Subcutaneous adipose tissue (tissue), 4 donors: Measurements from ENCODE around the gene HAGH. TPM values are rescaled to one million over a fixed set of nuclear protein-coding genes. Genes with fewer than 3 reads are reported as not detected.

Experiments used
- CTCF ChIP-seq: fragments of 450-650 bp; IDR thresholded peaks from one replicate; pipeline ENCODE4 v1.5.1; 2016; ENCODE audit warnings: low read depth, mild to moderate bottlenecking, control low read depth, antibody characterized with exemption, moderate library complexity
- total RNA-seq, 4 donors: library from RNA; depleted of rRNA; stranded (reverse); fragments of >200 nt; gene quantifications; one replicate each; pipeline ENCODE4 v1.1.0, GENCODE V29; 2016

Gene HAGH
- total RNA-seq, 4 donors from 2014 or later = 50.4 to 121 (median 108) TPM

GRCh38 chr16:1778200-1779179, 48.1 kb downstream of the HAGH start:
- no peak for TF ChIP-seq CTCF

DNA sequence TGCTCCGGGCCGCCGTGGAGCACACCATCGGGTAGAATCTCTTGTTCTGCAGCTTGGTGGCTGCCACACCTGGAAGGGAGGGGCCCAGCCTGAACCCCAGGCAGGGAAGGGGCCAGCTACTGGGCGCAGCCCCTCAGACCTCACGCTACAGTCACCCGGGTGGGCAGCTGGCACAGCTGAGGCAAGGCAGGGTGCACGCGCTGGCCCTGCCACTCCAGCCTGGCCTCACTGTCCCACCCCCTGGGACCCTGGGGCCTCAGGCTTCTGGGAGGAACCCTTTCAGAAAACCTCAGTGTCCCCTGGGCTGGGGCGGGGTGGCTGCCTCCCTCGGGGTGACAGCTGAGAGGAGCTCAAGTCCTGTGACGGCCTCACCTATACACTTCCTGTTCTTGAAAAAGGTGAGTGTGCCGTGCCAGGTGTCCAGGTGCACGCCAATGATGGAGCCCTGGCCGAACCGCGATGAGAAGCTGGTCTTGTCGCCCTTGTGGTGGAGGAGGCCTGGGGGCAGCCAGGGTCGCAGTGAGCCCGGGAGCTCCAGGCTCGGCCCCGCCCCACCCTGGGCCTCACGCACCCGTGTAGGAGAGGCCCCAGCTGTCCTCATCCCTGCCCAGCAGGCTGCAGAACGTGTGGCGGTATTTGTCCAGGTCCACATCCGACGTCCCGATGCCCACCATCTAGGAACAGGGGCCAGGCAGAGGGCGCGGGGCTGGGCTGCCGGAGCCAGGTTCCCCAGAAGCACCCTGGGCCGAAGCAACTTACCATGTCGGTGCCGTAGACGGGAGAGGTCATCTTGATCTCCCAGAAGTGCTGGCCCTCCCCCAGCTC, 49.0 kb downstream of the HAGH start:
- TF ChIP-seq CTCF = no peak

- TF ChIP-seq CTCF = no peak
Observed at GRCh38 chr16:1776991-1777374, 49.6 kb downstream of the HAGH start.

- TF ChIP-seq CTCF = no peak
Observed at GRCh38 chr16:1776672-1776955, 50.0 kb downstream of the HAGH start.

DNA sequence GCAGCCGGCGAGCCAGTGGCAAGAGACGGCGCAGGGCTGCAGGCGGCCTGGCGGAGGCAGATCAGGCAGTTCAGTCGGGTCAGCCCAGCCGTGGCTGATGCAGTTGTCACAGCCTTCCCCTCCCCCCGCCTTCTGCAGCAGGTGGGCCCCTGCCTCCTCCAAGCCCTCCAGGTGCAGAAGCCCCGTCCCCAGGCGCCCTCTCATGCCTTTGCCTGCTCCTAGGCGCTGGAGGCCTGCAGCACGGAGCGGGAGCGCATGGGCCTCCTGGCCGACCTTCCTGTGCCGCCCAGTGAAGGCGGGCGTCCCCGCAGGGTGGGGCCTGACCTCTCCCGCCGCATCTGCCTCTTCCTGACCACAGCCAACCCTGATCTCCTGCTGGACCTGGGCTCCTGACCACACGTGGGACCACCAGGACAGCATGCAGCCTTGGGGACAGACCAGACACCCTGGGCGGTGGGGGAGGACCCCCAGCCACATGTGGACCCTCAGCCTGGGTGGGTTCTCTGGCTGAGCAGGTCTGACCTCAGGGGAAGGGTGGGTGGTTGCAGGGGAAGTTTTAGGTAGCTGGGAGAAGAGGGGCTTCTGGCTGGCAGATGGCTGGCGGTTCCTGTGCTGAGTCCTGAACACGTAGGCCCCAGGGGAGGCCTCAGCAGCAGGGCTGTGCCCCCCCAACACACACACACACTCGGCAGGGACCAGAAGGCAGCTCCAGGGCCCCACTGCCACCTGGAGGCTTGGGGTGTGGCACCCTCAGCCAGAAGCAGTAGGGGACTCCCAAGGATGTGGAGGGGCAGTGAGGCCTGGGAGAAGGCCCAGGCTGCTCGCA, 50.6 kb downstream of the HAGH start:
- TF ChIP-seq CTCF = no peak

DNA sequence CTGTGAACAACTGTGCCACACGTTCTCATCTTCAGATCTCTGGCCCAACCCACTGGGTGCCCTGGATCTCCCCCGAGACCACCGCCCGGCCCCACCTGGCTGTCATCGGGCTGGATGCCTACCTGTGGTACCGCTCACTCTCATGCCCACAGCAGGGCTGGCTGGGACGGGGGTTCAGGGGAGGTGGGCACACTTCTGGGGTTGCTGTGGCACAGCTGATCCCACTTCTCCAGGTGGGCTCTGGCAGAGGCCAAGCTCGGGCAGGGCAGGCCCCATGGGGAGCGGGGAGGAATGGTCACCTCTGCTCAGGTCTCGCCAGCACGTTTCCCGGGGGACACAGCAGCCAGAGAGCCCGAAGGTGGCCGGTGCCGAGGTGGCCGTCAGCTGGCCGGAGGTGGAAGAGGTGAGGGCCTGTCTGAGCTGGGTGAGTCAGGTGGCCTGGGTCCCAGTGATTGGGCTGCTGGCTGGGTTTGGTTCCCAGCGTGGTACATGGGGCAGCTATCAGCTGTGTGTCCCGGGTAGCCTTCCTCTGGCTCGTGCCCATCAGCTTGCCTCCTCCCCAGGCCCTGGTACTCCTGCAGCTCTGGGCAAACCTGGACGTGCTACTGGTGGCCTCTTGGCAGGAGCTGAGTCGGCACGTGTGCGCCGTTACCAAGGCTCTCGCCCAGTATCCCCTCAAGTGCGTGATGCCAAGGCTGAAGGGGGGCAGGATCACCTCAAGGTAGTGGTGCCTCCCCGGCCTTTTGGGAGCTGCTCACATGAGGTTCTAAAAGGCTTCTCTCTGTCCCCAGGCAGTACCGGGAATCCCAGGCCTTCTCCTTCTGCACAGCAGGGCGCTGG, 51.4 kb downstream of the HAGH start:
- TF ChIP-seq CTCF = no peak
